Lung (tissue), 12 donors: ENCODE results near the gene PRKG1. TPM values are rescaled to one million over a fixed set of nuclear protein-coding genes. Genes with fewer than 3 reads are reported as not detected.

ENCODE experiments used
- ATAC-seq: fragments of 200-7000 bp; cut with Tn5 transposase; one replicate; pipeline ENCODE4 v1.9.1; 2020; ENCODE audit warnings: moderate number of reproducible peaks; ENCODE audit not compliant: insufficient read depth, low FRiP score
- DNase-seq, 3 donors: peaks; one replicate each; pipeline ENCODE4 v3.0.0-alpha.2; 2013 to 2017
- H3K27ac ChIP-seq, 2 donors: one replicate each; pipeline ENCODE4 v1.5.1; 2013; ENCODE audit warnings: mild to moderate bottlenecking in 2 of 2, moderate library complexity in 2 of 2, control low read depth in 1 of 2, inconsistent platforms in 1 of 2, low read depth in 1 of 2, low read length in 1 of 2
- H3K27me3 ChIP-seq, 3 donors: one replicate each; pipeline ENCODE4 v1.5.1; 2013; ENCODE audit warnings: low read length in 2 of 3; ENCODE audit not compliant: control insufficient read depth in 3 of 3, insufficient read depth in 3 of 3
- H3K36me3 ChIP-seq, 4 donors: one replicate each; pipeline ENCODE4 v1.5.1; 2013; ENCODE audit warnings: low read length in 4 of 4, mild to moderate bottlenecking in 1 of 4, moderate library complexity in 1 of 4; ENCODE audit not compliant: control insufficient read depth in 4 of 4, insufficient read depth in 4 of 4
- H3K4me1 ChIP-seq, 5 donors: one replicate each; pipeline ENCODE4 v1.5.1; 2013; ENCODE audit warnings: low read length in 5 of 5, mild to moderate bottlenecking in 2 of 5, moderate library complexity in 1 of 5; ENCODE audit not compliant: control insufficient read depth in 5 of 5, insufficient read depth in 5 of 5
- H3K4me3 ChIP-seq: one replicate; pipeline ENCODE4 v1.5.1; 2013; ENCODE audit warnings: mild to moderate bottlenecking, control low read depth, moderate library complexity
- H3K9ac ChIP-seq, 2 donors: one replicate each; pipeline ENCODE4 v1.5.1; 2013; ENCODE audit warnings: low read length in 2 of 2, control low read depth in 1 of 2; ENCODE audit not compliant: insufficient read depth in 1 of 2
- H3K9me3 ChIP-seq, 4 donors: one replicate each; pipeline ENCODE4 v1.5.1; 2013; ENCODE audit warnings: low read length in 3 of 4, mild to moderate bottlenecking in 1 of 4, moderate library complexity in 1 of 4; ENCODE audit not compliant: control insufficient read depth in 4 of 4, insufficient read depth in 3 of 4
- WGBS, 2 donors: extraction: QIAGEN DNeasy Blood & Tissue Kit; methylation state at CpG; one replicate each; pipeline ENCODE4 v1.1.7; 2013; 5-methylcytosine and 5-hydroxymethylcytosine counted together
- polyA plus RNA-seq, 2 donors: library from polyadenylated mRNA; stranded (reverse); fragments of 200-250 nt; gene quantifications; one replicate each; pipeline ENCODE4 v1.2.1, GENCODE V29; 2013
- total RNA-seq, 2 donors: library from RNA; depleted of rRNA in 1 of 2; stranded (reverse); fragments of >200 nt in 1 of 2; gene quantifications; one replicate each; pipeline ENCODE4 v1.2.1, GENCODE V29; 2014 to 2021
- TF ChIP-seq, protein P1 (sequence below): IDR thresholded peaks from 2 replicates; pipeline ENCODE4 v1.5.1; 2012; ENCODE audit warnings: mild to moderate bottlenecking; ENCODE audit errors: control extremely low read depth, extremely low read depth
- donor health status: control.
- donor health status: control.
- donor health status: Bipolar disorder and iron deficiency.
- donor health status: healthy.
- donor health status: DM: yes; HTN: yes; CAD: no.

Gene PRKG1
- total and polyA plus RNA-seq, 4 donors = 2.1 to 50.8 (median 15.1) TPM

DNA sequence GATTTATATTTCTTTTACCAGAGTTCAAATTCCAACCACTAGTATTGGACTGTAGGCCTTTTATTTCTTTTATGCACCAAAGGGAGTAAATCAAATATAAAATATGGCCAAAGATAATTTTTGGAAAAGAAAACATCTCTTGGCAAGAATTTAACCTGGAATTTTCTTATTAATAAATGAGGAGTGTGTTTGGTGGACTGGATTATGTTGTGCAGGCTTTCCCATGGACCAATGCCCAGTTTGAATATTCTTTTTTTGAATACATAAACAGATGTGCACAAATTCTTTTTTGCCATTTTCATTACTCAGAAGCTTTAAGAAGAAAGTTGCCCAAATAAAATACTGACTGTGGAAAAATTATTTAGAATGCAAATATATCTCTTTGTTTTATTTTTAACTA, 22.1 kb upstream of the PRKG1 start:
- TF ChIP-seq, protein P1, sequence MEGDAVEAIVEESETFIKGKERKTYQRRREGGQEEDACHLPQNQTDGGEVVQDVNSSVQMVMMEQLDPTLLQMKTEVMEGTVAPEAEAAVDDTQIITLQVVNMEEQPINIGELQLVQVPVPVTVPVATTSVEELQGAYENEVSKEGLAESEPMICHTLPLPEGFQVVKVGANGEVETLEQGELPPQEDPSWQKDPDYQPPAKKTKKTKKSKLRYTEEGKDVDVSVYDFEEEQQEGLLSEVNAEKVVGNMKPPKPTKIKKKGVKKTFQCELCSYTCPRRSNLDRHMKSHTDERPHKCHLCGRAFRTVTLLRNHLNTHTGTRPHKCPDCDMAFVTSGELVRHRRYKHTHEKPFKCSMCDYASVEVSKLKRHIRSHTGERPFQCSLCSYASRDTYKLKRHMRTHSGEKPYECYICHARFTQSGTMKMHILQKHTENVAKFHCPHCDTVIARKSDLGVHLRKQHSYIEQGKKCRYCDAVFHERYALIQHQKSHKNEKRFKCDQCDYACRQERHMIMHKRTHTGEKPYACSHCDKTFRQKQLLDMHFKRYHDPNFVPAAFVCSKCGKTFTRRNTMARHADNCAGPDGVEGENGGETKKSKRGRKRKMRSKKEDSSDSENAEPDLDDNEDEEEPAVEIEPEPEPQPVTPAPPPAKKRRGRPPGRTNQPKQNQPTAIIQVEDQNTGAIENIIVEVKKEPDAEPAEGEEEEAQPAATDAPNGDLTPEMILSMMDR = no peak
- H3K36me3 ChIP-seq = no peaks in the 10 kb centered on the region
- ATAC-seq (no peak), DNase-seq (peak in 2 of 3 donors; percentile 66 to 69)
- no peaks in the 10 kb centered on the region for H3K27me3 ChIP-seq
- no peaks in the 10 kb centered on the region for H3K9me3 ChIP-seq
- H3K27ac ChIP-seq = no peak overlapping the region
- H3K9ac ChIP-seq = no peak overlapping the region
- H3K4me1 ChIP-seq = peaks cover 0 to 10% (median 0%) of the 10 kb centered on the region in 5 donors
- no peak overlapping the region for H3K4me3 ChIP-seq

DNA sequence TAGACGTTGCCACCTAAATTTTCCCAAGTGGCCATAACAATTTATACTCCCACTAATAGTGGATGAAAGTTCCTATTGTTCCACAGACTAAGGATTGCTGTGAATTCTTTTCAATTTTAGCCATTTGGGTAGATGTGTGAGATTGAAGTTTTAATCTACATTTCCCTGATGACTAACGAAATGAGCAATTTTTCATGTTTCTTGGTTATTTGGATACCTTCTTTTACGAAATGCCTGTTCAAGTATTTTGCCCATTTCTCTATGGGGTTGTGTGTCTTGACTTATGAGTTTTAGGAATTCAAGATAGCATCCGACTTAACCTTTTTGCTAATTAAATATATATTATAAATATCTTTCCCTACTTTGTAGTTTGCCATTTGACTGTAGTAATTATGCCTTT, 16.4 kb upstream of the PRKG1 start:
- Histone ChIP-seq H3K9me3 (no peaks in the 10 kb centered on the region), H3K27ac (no peak overlapping the region), H3K9ac (no peak overlapping the region), H3K27me3 (no peaks in the 10 kb centered on the region), H3K36me3 (no peaks in the 10 kb centered on the region), H3K4me1 (no peaks in the 10 kb centered on the region), H3K4me3 (no peak overlapping the region)
- 93 to 94% methylated on average over 4 of the region's 4 CpGs for WGBS, 2 donors
- ATAC-seq (no peak), DNase-seq (no peak)
- TF ChIP-seq, protein P1 = no peak

DNA sequence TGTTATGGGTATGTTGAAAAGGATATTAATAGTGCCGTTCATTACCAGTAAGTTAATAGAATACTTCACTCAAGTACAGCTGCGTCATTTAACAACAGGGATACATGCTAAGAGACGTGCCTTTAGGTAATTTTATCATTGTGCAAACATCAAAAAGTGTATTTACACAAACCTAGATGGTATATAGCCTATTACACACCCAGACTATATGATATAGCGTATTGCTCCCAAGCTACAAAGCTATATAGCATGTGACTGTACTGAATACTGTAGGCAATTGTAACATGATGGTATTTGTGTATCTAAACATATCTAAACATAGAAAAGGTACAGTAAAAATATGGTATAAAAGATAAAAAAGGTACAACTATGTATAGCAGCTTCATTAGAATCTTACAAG, 11.1 kb upstream of the PRKG1 start:
- Histone ChIP-seq H3K27ac (no peak overlapping the region), H3K4me1 (peaks cover 0 to 2% (median 0%) of the 10 kb centered on the region in 5 donors), H3K36me3 (no peaks in the 10 kb centered on the region), H3K9ac (no peak overlapping the region), H3K27me3 (no peaks in the 10 kb centered on the region), H3K4me3 (no peak overlapping the region), H3K9me3 (no peaks in the 10 kb centered on the region)
- ATAC-seq (no peak), DNase-seq (no peak)
- WGBS, 2 donors = 82 to 88% methylated on average over 4 of the region's 4 CpGs
- TF ChIP-seq, protein P1 = no peak
